ENCODE data around the gene CEACAM19.

DNA sequence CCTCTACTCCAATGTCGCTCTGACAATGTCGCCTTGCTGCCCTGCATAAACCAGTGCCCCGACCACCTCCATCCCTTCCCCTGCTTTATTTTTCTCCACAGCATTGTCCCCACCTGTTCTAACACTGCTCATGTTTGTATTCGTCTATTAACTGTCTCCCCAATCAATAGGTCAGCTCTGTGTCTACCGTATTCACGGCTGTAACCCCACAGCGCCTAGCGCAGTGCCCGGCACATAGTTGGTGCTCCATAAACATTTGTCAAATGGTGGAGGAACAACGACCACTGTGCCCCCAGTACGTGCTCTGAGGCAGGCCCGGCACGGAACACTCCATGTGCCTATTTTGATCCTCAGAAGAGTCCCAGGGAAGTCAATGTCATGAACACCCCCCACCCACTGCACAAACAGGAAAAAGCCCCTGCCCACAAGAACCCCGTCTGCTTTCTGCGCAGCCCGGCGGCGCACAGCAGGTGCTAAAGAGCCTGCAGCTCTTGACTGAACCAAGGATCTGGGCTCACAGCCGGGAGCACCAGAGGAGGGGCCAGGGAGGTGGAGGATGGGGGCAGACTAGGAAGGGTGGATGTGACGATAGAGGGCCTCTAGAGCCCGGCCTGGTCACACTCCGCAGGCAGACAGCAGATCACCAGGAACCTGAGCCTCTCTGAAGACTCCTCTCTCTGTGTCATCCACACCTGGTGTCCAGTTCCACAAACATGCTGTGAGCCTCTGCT lies 25.8 kb downstream of the CEACAM19 start:
- TF ChIP-seq, protein P1, sequence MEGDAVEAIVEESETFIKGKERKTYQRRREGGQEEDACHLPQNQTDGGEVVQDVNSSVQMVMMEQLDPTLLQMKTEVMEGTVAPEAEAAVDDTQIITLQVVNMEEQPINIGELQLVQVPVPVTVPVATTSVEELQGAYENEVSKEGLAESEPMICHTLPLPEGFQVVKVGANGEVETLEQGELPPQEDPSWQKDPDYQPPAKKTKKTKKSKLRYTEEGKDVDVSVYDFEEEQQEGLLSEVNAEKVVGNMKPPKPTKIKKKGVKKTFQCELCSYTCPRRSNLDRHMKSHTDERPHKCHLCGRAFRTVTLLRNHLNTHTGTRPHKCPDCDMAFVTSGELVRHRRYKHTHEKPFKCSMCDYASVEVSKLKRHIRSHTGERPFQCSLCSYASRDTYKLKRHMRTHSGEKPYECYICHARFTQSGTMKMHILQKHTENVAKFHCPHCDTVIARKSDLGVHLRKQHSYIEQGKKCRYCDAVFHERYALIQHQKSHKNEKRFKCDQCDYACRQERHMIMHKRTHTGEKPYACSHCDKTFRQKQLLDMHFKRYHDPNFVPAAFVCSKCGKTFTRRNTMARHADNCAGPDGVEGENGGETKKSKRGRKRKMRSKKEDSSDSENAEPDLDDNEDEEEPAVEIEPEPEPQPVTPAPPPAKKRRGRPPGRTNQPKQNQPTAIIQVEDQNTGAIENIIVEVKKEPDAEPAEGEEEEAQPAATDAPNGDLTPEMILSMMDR (IDR thresholded peaks at IDR 0.05), result no peak
- no peak for TF ChIP-seq EZH2phosphoT487 (IDR thresholded peaks at IDR 0.05)
